HFFc6 (cell line): ENCODE results near the gene PTGDS. TPM values are rescaled to one million over a fixed set of nuclear protein-coding genes. Genes with fewer than 3 reads are reported as not detected.

Source experiments
- DNase-seq: peaks from one replicate; pipeline ENCODE4 v3.0.0-alpha.2; 2018
- H3K27ac Mint-ChIP-seq: 2 replicates; pipeline ENCODE4 v1.8.0; 2020; ENCODE audit warnings: mild to moderate bottlenecking, mixed read lengths
- H3K27me3 Mint-ChIP-seq: 2 replicates; pipeline ENCODE4 v1.8.0; 2021; ENCODE audit warnings: mild to moderate bottlenecking, moderate library complexity, mixed read lengths; ENCODE audit not compliant: insufficient read depth
- H3K36me3 Mint-ChIP-seq: 2 replicates; pipeline ENCODE4 v1.8.0; 2021; ENCODE audit warnings: low read depth, mixed read lengths
- H3K4me1 Mint-ChIP-seq: 2 replicates; pipeline ENCODE4 v1.8.0; 2020; ENCODE audit warnings: low read depth, mixed read lengths
- H3K4me3 Mint-ChIP-seq: 2 replicates; pipeline ENCODE4 v1.8.0; 2020; ENCODE audit warnings: mild to moderate bottlenecking, moderate library complexity, mixed read lengths
- H3K9me3 Mint-ChIP-seq: 2 replicates; pipeline ENCODE4 v1.8.0; 2020; ENCODE audit warnings: mild to moderate bottlenecking, mixed read lengths
- CTCF ChIP-seq: fragments of 200-600 bp; sonication (generic); IDR thresholded peaks from 2 replicates; pipeline ENCODE4 v1.5.0; 2021; ENCODE audit warnings: antibody characterized with exemption, mild to moderate bottlenecking
- total RNA-seq, 6 experiments: library from RNA; stranded (reverse); fragmentation: NEBNext Ultra II Directional; extraction: Animal tissue kit (Norgen Biotek cat#: 25700); gene quantifications; 2 replicates in 1 of 6; 3 replicates in 5 of 6; pipeline ENCODE4 v1.2.3, GENCODE V29; 2021

Gene PTGDS
- total RNA-seq, 6 experiments from 2014 or later, result not detected

- H3K4me1 Mint-ChIP-seq, result 0 out of 2 replicates have a peak, but pooled peaks cover 5% of the 10 kb centered on the region
- no peak for TF ChIP-seq CTCF
- no peaks in the 10 kb centered on the region for H3K36me3 Mint-ChIP-seq
Observed at GRCh38 chr9:137030538-137031527, 53.5 kb downstream of the PTGDS start.

More at GRCh38 chr9:137030538-137031527, 53.5 kb downstream of the PTGDS start:
- no peak for DNase-seq
- no peak overlapping the region for H3K27ac Mint-ChIP-seq
- H3K27me3 Mint-ChIP-seq, result no peaks in the 10 kb centered on the region; the same call in 1 of the 2 replicates
- H3K4me3 Mint-ChIP-seq, result no peak overlapping the region
- H3K9me3 Mint-ChIP-seq, result no peaks in the 10 kb centered on the region

Other genes starting within 250 kb of the PTGDS start
- gene LCN10, start 234.6 kb upstream of the PTGDS start, total RNA-seq, result not detected
- gene LCN6, start 229.0 kb upstream of the PTGDS start, total RNA-seq, result not detected
- not detected for gene LCN8, start 219.3 kb upstream of the PTGDS start, total RNA-seq
- not detected for gene LCN15, start 213.0 kb upstream of the PTGDS start, total RNA-seq
- gene TMEM141, start 186.2 kb upstream of the PTGDS start, total RNA-seq, result 10 to 100 TPM; 46.1 to 62.2 (median 52.6) TPM
- under 1 TPM; 0.25 to 0.87 (median 0.34) TPM for gene CCDC183, start 181.2 kb upstream of the PTGDS start, total RNA-seq
- gene RABL6, start 169.6 kb upstream of the PTGDS start, total RNA-seq, result 10 to 100 TPM; 77.8 to 87.7 (median 84.0) TPM
- 1 to 10 TPM; 4.5 to 8.0 (median 5.3) TPM for gene AJM1, start 135.0 kb upstream of the PTGDS start, total RNA-seq
- gene PHPT1, start 128.1 kb upstream of the PTGDS start, total RNA-seq, result 100 to 1,000 TPM; 156 to 181 (median 169) TPM
- gene MAMDC4, start 125.2 kb upstream of the PTGDS start, total RNA-seq, result 1 to 10 TPM; 2.3 to 3.4 (median 3.0) TPM
- gene EDF1, start 111.2 kb upstream of the PTGDS start, total RNA-seq, result 100 to 1,000 TPM; 369 to 460 (median 443) TPM
- gene TRAF2, start 91.0 kb upstream of the PTGDS start, total RNA-seq, result 10 to 100 TPM; 11.1 to 15.9 (median 13.6) TPM
- 100 to 1,000 TPM in 1 of 6 experiments, 10 to 100 TPM in 5; 89.1 to 102 (median 94.4) TPM for gene FBXW5, start 32.8 kb upstream of the PTGDS start, total RNA-seq
- 1 to 10 TPM in 3 of 6 experiments, under 1 TPM in 3; 0.51 to 1.8 (median 0.97) TPM for gene C8G, start 32.3 kb upstream of the PTGDS start, total RNA-seq
- gene LCN12, start 25.2 kb upstream of the PTGDS start, total RNA-seq, result under 1 TPM in 2 of 6 experiments, not detected in 4; 0.14 to 0.31 TPM
- gene LCNL1, start 5.5 kb downstream of the PTGDS start, total RNA-seq, result not detected
- gene PAXX, start 14.9 kb downstream of the PTGDS start, total RNA-seq, result 10 to 100 TPM; 26.0 to 42.6 (median 29.0) TPM
- 10 to 100 TPM in 2 of 6 experiments, 1 to 10 TPM in 4; 2.7 to 14.6 (median 4.0) TPM for gene CLIC3, start 19.1 kb downstream of the PTGDS start, total RNA-seq
- 10 to 100 TPM; 18.3 to 36.3 (median 23.6) TPM for gene ABCA2, start 50.7 kb downstream of the PTGDS start, total RNA-seq
- gene FUT7, start 54.6 kb downstream of the PTGDS start, total RNA-seq, result not detected
- gene NPDC1, start 68.7 kb downstream of the PTGDS start, total RNA-seq, result 100 to 1,000 TPM; 112 to 197 (median 119) TPM
- gene ENTPD2, start 76.6 kb downstream of the PTGDS start, total RNA-seq, result under 1 TPM in 3 of 6 experiments, not detected in 3; 0.12 to 0.28 (median 0.16) TPM
- 10 to 100 TPM in 5 of 6 experiments, 1 to 10 TPM in 1; 7.7 to 14.8 (median 11.3) TPM for gene SAPCD2, start 93.1 kb downstream of the PTGDS start, total RNA-seq
- 10 to 100 TPM in 5 of 6 experiments, 1 to 10 TPM in 1; 9.4 to 13.1 (median 10.6) TPM for gene UAP1L1, start 100.0 kb downstream of the PTGDS start, total RNA-seq
- gene MAN1B1, start 109.5 kb downstream of the PTGDS start, total RNA-seq, result 10 to 100 TPM; 70.1 to 90.2 (median 77.6) TPM
- gene DPP7, start 137.2 kb downstream of the PTGDS start, total RNA-seq, result 10 to 100 TPM; 47.5 to 90.2 (median 51.1) TPM
- 1 to 10 TPM in 1 of 6 experiments, under 1 TPM in 2, not detected in 3; 0.51 to 1.1 (median 0.66) TPM for gene GRIN1, start 161.7 kb downstream of the PTGDS start, total RNA-seq
- gene LRRC26, start 192.5 kb downstream of the PTGDS start, total RNA-seq, result not detected
- not detected for gene TMEM210, start 194.6 kb downstream of the PTGDS start, total RNA-seq
- 10 to 100 TPM; 34.8 to 41.5 (median 37.4) TPM for gene ANAPC2, start 211.1 kb downstream of the PTGDS start, total RNA-seq
- gene SSNA1, start 211.2 kb downstream of the PTGDS start, total RNA-seq, result 10 to 100 TPM; 76.7 to 82.8 (median 82.1) TPM
- gene TPRN, start 223.2 kb downstream of the PTGDS start, total RNA-seq, result 10 to 100 TPM in 4 of 6 experiments, 1 to 10 TPM in 2; 9.9 to 18.1 (median 13.3) TPM
- 10 to 100 TPM; 38.7 to 47.4 (median 40.1) TPM for gene TMEM203, start 228.1 kb downstream of the PTGDS start, total RNA-seq
- gene NDOR1, start 228.2 kb downstream of the PTGDS start, total RNA-seq, result 10 to 100 TPM; 13.1 to 17.3 (median 16.6) TPM
- 1 to 10 TPM; 2.5 to 3.8 (median 3.4) TPM for gene RNF208, start 244.7 kb downstream of the PTGDS start, total RNA-seq
- under 1 TPM; 0.41 to 0.97 (median 0.68) TPM for gene CYSRT1, start 247.7 kb downstream of the PTGDS start, total RNA-seq
- not detected for gene RNF224, start 250.0 kb downstream of the PTGDS start, total RNA-seq